HG03520 (cell line): ENCODE data around the gene TCF4.

ENCODE experiments used
- ATAC-seq: cut with Tn5 transposase; IDR thresholded peaks from one replicate; pipeline ENCODE4 v1.9.1; 2021; ENCODE audit warnings: mild to moderate bottlenecking, moderate library complexity; ENCODE audit not compliant: unreplicated experiment

The TCF4 gene

DNA sequence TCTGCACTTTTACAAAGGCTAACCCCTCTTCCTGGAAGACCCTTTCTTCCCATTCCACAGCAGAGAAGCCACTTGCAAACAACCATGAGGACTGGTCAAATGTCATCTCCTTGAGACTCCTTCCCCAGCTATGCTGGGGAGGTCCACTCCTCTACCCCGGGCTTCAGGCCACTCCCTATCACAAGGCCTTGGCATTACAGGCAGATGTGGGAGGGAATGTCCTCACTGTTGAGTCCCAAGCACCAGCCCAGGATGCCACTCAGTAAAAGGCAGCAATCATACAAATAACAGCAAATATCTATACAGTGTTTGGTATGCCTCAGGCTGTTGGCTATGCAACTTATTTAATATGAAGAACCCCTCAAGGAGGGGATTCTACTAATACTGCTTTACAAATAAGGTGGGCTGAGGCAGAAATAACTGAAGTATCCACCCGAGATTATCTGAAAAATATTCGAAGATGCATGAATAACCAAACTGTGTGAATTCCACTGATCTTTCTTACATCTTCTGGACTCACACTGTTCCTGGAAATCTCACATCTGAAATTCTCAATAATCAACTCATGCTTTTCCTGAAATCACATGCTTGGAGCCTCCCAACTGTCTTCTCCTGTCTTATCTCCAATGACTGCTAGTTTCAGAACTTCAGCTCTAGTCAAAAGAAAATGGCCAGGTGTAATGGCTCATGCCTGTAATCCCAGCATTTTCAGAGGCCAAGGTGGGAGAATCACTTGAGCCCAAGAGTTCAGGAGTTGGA lies 226.3 kb downstream of the TCF4 start:
- no peak for ATAC-seq

DNA sequence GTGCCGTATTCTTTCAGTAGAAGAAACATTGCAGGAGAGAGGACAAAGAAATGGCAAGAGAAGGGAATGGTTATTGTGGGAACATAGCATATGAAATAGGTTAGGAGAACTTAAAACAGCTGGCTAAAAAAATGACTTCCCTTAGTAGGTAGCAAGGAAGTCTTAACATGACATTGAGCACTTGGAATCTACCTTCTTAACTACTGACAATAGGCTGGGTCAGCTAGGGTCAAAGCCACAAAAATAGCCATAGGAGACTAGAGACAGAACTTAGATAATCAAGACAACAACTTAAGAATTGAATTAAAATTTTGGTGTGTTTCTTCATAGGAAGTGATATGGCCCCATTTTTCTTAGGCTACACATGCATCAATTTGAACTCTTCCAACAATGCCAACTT lies 227.9 kb downstream of the TCF4 start:
- ATAC-seq, result no peak

DNA sequence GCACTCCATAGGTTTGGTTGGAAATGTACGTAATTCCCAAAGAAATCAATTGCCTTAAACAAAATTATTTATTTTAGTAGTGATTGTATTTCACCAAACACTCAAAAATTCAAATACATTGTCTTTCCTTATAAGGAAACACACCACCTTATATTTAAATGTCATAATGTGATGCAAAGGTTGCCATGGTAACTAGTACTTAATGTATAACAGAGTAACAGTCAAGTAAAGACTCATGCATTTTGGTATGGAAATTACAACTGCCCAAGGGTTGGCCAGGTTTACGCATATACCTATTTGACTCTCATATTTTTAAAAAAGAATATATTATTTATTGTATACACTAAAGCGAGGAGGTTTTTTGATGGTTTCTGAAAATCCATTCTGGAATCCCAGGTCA lies 231.2 kb downstream of the TCF4 start:
- no peak for ATAC-seq

DNA sequence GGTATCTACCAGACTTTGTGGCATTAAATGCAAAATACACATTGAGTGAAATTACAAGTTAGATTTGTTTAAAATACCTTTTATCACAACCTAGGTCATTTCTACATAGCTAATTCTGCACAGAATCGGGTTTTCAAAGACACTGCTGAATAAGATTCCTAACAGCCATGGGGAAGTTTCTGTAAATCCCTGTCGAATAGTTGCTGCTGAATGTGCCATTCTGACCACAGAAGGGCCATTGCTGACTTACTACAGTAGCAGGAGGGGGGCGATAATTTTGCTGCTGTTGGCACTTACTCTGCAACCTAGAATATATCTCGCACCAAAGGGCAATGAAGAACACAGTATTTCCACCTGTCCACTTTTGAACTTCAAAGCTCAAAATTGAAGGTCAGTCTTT lies 232.8 kb downstream of the TCF4 start:
- ATAC-seq, result no peak

DNA sequence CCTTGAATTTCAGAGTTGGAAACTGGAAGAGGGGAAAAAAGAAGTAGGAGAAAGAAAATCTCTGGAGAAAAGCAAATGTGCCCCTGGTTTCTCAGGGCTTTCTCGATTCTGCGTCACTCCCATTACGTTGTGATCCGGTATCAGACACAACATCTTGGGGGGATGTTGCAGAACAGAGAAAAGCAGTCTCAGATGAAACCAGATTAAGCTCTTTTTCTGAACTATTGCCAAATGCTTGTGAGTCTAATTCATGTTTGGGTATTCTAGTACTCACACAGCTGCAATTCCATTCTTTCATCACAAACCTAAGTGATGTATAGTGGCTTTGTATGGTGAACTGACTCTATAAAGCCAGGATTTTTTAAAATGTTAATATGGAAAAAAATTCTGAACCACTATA lies 233.2 kb downstream of the TCF4 start:
- no peak for ATAC-seq

DNA sequence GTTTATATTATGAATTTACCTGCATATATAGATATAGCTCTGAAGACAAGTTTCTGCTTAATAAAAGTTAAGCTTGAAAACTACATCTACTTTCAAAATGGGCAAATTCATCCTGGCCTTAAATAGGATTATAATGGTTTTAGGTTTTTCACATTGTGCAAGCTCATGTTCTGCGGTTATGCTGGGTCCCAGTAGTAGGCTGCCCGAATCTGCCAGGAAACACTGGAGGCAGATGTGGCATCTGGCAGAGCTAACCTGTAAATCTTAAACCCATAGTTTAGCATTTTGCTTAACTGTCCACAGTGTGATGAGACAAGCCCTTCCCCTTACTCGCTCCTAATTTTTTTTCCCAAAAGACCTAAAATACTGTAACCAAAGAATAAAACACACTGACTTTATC lies 234.2 kb downstream of the TCF4 start:
- no peak for ATAC-seq

DNA sequence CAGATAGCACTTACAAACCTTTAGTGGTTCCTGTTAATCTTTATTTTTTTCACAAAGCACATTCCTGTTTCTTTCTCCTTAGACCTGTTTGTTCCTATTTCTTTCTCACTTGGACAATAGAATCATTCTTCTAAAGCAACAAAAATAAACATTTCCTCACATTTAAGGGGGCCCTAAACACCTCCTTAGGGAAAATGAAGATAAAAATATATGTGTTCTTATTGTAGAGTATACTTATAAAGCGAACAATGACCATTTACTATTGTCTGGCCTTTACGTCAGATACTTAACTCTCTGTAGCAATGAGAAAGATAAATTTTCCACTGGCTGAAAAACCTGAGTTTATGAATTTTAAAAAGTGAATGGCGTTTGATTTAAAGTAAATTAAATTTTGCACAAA lies 234.6 kb downstream of the TCF4 start:
- ATAC-seq, result no peak

DNA sequence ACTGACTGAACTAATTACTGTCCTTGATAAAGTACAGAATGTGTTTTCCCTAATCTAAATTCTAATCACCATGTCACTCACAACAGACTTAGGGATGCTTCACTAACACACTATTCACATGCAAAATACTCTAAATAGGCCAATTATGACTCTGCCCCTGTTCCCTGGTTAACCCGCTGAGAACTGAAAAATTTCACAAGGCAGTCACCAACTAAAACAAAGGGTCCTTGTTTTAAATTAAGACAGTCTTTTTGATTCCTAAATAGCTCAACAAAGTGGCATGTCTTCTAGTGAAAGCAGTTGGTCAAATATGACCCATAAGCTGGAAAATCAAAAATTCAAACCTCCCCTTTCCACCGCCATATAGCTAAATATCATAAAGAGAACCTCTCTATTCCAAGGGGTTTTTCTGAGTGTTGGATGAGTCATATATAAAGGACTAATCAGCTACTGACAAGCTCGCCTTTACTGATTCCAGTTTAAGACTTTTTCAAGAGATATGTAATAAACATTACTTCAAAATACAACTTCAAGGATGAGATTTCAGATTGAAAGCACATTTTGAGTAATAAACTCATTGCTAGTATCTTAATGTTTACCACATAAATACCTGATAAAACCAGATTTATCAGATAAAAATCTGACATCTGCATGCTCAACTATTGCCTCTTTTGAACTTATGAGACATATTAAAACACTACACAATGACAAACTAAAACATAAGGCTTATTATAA lies 235.8 kb downstream of the TCF4 start:
- no peak for ATAC-seq

DNA sequence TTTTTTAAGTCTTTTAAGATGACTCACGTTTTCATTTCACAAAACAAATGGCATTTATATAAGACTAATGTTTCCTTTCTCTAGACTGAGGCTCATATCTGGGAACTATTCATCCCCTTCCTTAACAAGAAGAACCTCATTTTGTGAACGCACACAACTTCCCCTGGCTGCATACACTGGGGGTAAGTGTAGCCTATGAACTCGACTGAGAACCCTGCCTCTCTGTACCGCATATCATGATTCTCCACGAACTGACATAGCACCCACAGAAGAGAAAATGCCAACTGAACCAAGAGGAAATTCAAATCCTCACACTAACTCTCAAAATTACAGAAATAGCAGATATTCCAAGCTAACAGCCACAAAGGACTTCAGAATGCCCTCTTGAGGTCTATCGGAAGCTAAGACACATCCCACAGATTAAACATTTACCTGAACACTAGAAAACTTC lies 236.7 kb downstream of the TCF4 start:
- ATAC-seq, result no peak

DNA sequence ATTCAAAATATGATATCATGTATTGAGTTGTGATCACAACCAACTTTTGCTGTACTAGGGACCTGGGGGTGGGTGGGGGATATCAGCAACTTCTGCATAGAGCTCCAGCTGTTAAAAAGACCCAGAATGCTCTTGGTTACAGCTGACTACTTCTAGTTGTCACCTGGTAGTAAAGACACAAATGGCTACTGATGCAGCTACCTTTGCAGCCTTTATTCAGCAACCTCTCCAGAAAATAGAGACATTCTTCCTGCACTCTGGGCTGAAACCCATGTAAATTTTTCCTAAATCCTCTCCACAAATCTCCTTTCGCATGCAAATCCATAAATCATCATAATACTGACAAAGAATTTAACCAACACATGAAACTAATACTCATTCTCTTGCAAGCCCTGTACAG lies 238.3 kb downstream of the TCF4 start:
- no peak for ATAC-seq

DNA sequence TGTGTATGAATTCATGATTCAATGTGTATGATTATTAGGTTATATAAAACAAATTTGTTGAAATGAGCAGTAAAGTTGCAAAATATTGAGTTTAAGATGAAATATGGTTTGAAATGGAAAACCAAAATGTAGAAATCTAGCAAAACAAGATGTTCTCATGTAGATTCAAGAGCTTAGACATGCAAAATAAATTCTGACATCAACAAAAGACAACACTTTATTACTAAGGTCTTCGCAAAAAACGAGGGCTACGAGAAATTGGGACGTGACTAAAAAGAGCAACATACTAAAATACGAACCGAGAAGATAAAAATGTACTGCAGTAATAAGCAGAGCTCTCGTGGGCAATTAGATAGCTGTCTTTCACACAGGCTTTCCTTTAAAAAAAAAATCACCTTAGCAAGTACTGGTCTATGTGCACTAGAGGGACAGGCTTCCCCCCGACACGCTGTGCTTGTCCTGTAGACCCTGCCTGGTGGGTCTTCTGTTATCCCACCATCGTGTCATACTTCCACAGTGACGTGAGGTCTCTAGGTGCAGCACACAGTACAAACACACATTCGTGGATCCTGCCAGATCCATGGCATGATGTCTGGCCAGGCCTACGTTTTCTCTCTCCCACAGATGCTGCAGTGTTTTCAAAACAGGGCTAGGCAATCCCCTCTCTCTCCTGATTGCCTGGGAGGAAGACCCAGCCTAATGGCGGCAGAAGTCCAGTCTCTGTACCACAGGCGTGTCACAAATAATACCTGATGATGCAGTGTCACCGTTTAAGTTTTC lies 240.8 kb downstream of the TCF4 start:
- ATAC-seq, result no peak

DNA sequence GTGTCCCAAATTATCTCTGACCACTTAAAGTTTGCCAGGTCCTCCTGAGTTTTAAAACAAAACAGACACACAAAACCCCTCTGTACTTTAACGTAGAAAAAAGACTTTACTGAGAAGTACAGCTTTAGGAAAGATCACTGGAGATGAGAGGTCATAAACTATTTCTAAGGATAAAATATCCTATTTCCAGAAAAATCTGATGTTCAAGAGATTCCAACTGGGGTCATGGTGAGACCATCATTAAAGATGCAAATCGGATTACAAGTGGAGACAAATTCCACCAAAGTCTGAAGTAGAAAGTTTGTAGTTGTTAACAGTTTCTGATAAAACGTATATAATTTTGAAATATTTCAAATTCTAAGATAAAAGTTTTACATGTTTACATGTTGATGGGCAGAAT lies 241.6 kb downstream of the TCF4 start:
- ATAC-seq, result no peak

DNA sequence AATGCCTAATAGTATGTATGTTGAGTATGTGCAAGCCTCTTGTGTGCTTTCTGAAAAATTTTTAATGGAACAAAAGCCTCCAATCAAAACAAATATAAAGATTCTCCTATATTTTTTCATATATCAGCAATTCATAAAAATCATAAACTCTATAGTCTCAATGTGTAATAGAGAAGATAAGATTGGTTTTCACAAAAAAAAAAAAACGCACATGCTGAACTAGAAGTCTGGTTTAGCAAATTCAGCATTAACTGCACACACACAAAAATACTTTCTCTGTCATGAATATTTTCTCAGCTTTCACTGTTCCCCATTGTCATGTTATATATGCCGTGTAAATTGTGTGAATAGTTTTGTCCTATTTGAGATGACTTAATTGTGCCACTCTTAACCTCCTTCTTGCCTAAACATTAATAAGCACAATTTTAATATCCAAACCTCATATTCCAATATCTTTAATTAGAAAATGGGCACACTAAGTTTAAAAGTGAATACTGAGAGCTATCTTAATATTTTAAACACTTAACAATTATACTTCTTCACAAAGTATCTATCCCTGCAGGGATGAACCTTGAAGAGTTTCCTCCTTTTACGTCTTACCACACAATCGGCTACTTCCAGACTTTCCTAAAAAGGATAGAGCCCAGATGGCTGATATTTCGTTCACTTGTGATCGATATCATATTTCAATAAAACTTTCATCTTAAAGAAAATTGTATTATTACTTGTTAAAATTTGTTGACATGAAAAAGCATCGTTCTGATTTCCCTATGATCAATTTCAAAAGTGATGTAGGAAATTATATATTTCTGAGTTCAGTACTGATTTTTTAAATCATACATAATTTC lies 242.7 kb downstream of the TCF4 start:
- no peak for ATAC-seq

DNA sequence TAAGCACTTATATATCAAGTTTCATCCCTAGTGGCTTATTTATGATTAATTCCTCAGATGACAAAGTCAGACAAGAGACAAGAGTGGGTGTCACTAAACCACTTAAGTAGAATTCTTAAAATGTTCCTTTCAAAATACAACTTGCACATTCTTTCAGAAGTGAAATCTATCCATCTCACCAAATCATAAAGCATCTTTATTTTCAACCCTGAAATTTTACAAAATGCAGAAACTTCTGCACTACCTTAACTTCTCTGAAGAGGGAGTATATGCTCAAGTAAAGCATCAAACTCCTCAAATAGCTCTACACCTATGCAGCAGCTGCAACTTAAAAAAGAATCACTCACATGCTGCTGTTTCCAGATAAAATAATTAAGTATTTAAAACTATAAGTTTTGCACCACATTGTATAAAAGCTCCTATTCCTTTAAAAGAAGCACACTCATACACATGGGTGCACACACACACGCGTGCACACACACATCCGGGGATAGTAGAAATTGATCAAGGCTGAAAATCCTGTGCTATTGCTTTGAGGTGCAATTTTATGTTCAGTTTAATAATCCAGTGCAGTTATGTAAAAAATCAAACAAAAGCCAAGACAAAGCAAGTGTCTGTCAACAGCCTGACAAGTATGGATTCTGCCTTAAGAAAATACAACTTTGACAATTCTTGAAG lies 244.5 kb downstream of the TCF4 start:
- ATAC-seq, result peak; percentile 68

DNA sequence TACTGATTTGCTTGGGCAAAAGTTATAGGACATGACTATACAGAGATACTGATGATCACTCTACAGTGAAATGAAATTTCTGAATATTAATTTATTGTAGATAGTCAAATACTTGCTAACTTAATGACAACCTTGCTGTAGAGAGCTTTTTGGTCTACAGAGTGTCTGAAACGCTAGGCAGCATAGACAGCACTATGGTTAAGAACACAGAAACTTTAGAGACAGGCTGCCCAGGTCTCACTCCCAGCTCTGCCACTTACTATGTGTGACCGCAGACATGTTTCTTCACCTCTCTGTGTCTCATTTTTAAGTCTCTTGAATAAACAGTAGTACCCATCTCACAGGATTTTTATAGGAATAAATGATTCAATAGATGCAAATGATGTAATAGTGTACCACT lies 247.0 kb downstream of the TCF4 start:
- ATAC-seq, result no peak

DNA sequence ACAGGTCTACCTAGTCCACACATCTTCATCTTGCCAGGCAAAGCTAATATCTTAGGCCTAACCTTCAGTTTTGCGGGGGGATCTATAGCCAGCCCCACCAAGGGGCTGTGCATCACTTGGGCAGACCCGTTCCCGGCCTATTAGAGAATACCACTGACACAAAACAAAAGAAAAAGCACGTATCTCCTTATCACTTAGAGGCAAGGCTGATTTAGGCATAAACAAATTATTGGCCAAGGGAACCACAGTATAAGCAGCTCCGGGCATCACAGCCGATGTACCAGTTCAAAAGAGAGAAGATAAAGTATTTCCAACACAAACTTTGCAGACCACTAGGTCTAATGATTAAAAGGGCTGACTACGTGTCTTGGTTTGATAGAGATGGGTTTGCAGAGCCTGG lies 248.0 kb downstream of the TCF4 start:
- no peak for ATAC-seq

DNA sequence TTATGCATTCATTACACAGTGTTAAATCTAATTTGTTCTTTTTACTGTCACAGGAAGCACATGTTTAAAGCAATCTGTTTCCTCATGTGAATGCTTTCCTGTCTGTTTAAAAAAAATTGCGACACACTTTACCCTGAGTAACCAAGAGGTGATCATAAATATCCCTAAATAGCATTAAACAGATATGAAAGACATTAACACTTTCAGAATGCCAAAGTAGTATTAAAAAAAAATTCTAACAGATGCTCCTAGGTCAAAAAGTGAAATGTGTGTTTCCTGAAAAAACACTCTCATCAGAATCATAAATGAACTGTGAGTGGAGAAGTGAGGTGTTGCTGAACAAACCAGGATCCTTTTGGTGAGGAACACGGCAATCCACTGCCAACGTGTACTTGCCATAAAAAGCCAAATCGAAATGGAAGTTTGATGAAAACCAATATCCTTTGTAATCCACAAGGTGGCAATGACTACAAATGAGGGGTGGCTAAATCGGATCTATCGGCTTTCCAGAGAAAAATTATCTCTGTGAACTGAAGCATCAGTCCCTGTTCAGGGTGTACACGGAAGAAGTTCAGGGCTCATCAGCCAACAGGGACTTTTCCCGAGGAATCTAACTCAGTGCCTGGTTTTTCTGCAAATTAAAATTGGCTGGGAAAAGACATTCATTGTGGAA lies 248.9 kb downstream of the TCF4 start:
- ATAC-seq, result no peak

DNA sequence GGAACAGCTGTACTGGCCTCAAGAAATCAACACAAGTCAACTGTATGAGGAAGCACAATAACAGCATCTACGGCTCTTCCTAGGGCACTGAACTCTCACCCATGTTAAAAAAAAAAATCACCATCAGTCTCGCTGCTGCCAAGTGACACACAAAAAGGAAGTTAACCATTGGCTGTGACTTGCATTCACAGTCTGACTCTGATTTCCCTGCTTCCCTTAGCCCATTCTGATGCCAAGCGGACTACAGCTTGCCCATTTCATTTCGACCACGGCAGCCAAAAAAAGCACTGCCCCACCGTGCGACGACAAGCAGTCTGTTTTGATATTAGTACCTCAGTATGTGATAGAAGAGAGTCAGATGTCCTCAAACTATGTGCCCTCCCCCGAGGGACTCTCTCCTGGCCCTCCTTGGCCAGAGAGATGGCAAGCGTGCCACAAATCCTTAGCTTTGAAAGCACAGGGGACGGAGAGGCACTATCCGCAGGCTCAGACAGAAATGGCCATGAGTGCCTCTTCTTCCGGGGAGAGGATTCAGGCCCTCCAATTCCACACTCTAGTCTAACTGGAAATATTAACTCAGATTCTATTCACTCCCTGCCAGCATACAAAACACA lies 250.0 kb downstream of the TCF4 start:
- ATAC-seq, result no peak

DNA sequence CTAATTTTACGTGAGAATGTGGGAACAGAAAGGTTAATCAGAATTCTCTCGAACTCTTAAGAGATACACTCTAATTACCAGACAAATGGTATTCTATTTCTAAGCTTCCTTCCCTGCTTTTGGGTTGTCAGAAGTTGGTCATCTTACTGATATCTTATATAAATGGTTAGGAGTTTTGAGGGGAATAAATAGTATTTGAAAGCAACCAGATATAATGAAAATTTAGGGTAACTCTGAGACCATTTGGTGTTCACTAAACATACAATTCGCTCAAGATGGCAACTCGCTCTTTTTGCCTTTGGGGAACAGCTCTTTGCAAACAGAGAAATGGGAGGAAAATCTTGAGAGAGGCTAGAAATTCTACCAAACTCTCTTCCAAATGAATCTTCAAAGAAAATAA lies 250.9 kb downstream of the TCF4 start:
- no peak for ATAC-seq
